ENCODE data around the gene LPCAT3. TPM values are rescaled to one million over a fixed set of nuclear protein-coding genes. Genes with fewer than 3 reads are reported as not detected.
"Not testable (repeated sequence)": the region's sequence is repeated elsewhere in the genome, so short reads cannot be mapped to it uniquely, and the experiment has no call there.

Gene LPCAT3
- total RNA-seq, 2 donors from 2014 or later, result 28.3 to 29.0 TPM

DNA sequence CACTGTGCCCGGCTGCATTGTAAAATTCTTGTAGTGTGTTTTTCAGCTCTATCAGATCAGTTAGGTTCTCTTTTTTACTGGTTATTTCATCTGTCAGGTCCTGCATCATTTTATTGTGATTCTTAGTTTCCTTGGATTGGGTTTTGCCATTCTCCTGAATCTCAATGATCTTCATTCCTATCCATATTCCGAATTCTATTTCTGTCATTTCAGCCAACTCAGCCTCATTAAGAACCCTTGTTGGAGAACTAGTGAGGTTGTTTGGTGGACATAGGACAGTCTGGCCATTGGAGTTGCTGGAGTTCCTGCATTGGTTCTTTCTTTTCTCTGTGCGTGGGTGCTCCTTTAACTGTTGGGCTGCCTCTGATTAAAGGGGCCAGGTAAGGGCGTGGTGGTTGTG, 36.6 kb upstream of the LPCAT3 start:
- no peaks in the 10 kb centered on the region for H3K4me1 Mint-ChIP-seq (ENCODE audit: low read depth)
- H3K27ac Mint-ChIP-seq, result no peak overlapping the region
- H3K36me3 Mint-ChIP-seq (ENCODE audit: insufficient read depth in 2 of 2), result no peaks in the 10 kb centered on the region
- DNase-seq, result no peak
- H3K4me3 Mint-ChIP-seq, result no peak overlapping the region
- H3K27me3 Mint-ChIP-seq (ENCODE audit: low read depth), result peaks cover 6% of the 10 kb centered on the region
- H3K9me3 Mint-ChIP-seq, result no peaks in the 10 kb centered on the region
- ATAC-seq (replicated peaks in 1 of 2), result no peak

DNA sequence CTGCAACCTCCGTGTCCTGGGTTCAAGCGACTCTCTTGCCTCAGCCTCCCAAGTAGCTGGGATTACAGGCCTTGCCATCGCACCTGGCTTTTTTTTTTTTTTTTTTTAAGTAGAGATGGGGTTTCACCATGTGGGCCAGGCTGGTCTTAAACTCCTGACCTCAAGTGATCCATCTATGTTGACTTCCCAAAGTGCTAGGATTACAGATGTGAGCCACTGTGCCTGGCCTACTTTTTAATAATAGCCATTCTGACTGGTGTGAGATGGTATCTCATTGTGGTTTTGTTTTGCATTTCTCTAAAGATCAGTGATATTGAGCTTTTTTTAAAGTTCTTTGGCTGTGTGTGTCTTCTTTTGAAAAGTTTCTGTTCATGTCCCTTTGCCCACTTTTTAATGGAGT, 31.7 kb upstream of the LPCAT3 start:
- not testable (repeated sequence) for H3K27ac Mint-ChIP-seq; H3K36me3 Mint-ChIP-seq (ENCODE audit: insufficient read depth in 2 of 2); H3K27me3 Mint-ChIP-seq (ENCODE audit: low read depth); ATAC-seq (replicated peaks in 1 of 2); H3K4me1 Mint-ChIP-seq (ENCODE audit: low read depth); H3K4me3 Mint-ChIP-seq; DNase-seq; H3K9me3 Mint-ChIP-seq

DNA sequence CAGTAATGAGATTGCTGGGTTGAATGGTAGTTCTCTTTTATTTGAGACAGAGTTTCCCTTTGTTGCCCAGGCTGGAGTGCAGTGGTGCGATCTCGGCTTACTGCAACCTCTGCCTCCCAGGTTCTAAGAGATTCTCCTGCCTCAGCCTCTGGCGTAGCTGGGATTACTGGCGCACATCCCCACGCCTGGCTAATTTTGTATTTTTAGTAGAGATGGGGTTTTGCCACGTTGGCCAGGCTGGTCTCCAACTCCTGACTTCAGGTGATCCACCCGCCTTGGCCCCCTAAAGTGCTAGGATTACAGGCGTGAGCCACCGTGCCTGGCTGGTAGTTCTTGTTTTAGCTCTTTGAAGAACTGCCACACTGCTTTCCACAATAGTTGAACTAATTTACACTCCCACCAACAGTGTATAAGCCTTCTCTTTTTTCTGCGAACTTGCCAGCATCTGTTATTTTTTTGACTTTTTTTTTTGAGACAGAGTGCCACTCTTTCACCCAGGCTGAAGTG, 31.2 kb upstream of the LPCAT3 start:
- ATAC-seq (replicated peaks in 1 of 2); DNase-seq; H3K36me3 Mint-ChIP-seq (ENCODE audit: insufficient read depth in 2 of 2); H3K4me3 Mint-ChIP-seq; H3K4me1 Mint-ChIP-seq (ENCODE audit: low read depth); H3K27me3 Mint-ChIP-seq (ENCODE audit: low read depth); H3K27ac Mint-ChIP-seq; H3K9me3 Mint-ChIP-seq: not testable (repeated sequence)

DNA sequence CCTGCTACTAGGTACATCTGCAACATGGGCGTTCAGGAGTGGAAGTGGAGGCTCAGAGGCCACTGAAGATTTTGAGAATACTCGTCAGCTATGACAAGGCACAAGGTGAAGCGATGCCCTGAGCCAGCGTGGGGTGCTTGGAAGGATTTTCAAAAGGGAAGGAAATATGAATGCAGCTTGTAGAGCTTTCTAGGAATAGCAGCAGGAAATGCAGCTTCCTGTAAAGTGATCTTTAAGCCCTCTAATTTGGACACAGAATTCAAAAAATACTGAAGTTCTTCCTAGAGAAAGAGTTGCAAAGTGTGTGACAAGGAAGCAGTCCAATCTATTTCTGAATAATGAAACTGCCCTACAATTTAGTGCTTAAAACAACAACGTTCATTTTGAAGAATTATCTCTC, 29.0 kb upstream of the LPCAT3 start:
- no peaks in the 10 kb centered on the region for H3K36me3 Mint-ChIP-seq (ENCODE audit: insufficient read depth in 2 of 2)
- no peaks in the 10 kb centered on the region for H3K9me3 Mint-ChIP-seq
- H3K4me1 Mint-ChIP-seq (ENCODE audit: low read depth), result no peaks in the 10 kb centered on the region
- no peak overlapping the region for H3K27ac Mint-ChIP-seq
- DNase-seq (no peak), ATAC-seq (replicated peaks in 1 of 2) (no peak)
- no peak overlapping the region for H3K4me3 Mint-ChIP-seq
- no peaks in the 10 kb centered on the region for H3K27me3 Mint-ChIP-seq (ENCODE audit: low read depth)

DNA sequence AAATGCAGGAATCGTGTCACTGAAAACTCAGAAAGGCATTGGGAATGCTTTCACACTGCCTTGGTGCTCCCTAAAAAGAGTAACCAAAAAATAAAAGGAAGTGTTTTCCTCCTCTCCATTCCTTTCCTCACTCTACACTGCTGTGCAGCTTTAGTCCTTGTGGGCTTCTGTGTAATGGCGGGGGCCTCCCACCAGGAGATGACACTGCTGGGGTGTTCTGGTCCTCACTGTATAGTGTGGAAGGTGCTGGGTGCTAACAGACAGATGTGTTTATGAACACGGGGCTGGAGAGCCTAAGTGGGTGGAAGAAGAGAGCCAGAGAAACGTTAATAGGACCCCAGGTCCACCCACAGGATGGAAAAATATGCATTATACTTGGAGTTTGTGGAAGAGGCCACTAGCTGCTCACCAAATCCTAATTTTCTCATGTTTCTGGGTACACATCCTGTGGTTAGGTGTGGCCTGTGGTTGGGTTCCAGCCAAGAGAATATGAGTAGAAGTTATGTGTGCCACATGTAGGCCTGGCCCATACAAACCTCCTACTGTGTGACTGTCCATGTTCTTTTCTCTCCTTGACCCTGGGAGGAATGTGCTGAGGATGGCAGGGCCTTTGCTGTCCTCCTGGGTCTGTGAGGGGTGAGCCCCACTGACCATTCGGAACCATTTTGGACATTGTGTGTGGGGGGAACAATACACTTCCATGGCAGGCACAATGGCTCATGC, 28.3 kb upstream of the LPCAT3 start:
- Mint-ChIP-seq H3K9me3 (no peaks in the 10 kb centered on the region), H3K4me1 (ENCODE audit: low read depth) (no peaks in the 10 kb centered on the region), H3K36me3 (ENCODE audit: insufficient read depth in 2 of 2) (no peaks in the 10 kb centered on the region), H3K27me3 (ENCODE audit: low read depth) (no peaks in the 10 kb centered on the region), H3K4me3 (no peak overlapping the region), H3K27ac (no peak overlapping the region)
- ATAC-seq (replicated peaks in 1 of 2), result no peak
- no peak for DNase-seq

DNA sequence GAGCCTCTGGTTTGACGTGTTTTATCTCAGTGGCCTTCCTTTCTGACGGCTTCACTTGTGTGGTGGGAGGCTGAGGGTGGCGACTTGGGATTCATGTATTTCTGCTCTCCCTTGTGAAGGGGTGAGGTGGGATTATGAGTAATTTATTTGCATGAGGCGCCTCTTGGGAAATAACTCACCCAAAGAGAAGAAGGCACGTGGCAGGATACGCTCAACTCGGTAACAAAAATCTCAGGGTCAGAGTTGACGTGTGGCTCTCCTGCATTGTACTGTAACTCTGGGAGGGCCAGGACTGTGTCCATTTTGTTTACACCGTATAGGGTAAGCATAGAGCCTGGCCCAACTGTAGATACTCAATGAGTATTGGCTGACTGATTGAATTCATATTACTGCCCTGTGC, 27.6 kb upstream of the LPCAT3 start:
- no peaks in the 10 kb centered on the region for H3K36me3 Mint-ChIP-seq (ENCODE audit: insufficient read depth in 2 of 2)
- H3K4me1 Mint-ChIP-seq (ENCODE audit: low read depth), result no peaks in the 10 kb centered on the region
- DNase-seq (no peak), ATAC-seq (replicated peaks in 1 of 2) (no peak)
- H3K9me3 Mint-ChIP-seq, result no peaks in the 10 kb centered on the region
- H3K4me3 Mint-ChIP-seq, result no peak overlapping the region
- no peak overlapping the region for H3K27ac Mint-ChIP-seq
- no peaks in the 10 kb centered on the region for H3K27me3 Mint-ChIP-seq (ENCODE audit: low read depth)

DNA sequence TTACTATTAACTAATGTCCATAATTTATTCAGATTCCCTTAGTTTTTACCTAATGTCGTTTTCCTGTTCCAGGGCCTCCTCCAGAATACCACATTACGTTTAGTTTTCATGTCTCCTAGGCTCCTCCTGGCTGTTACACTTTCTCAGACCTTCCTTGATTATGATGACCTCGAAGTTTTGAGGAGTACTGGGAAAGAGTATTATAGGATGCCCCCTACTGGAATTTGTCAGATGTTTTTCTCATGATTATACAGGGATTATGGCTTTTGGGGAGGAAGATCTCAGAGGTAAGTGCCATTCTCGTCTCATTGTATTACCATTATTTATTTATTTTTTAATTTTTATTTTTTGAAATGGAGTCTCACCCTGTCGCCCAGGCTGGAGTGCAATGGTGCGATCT, 24.6 kb upstream of the LPCAT3 start:
- no peaks in the 10 kb centered on the region for H3K27me3 Mint-ChIP-seq (ENCODE audit: low read depth)
- no peaks in the 10 kb centered on the region for H3K4me1 Mint-ChIP-seq (ENCODE audit: low read depth)
- H3K36me3 Mint-ChIP-seq (ENCODE audit: insufficient read depth in 2 of 2), result no peaks in the 10 kb centered on the region

DNA sequence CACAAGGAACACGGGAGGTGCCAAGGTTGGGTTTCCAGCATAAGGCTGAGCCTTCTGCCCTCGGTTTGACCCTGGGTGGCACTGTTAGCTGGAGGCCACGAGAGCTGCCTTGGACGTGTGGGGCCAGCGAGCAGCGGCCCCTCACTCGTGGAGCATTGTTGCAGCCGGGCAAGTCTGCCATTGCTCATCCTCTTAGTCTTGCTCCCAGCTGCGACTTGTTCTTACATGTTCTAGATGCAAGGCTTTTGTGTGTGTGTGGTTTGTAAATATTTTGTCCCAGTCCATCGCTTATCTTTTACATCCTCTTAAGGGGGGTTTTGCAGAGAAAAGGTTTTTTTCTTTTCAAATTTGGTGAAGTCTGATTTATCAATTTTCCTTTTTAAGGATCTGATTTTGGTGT, 21.1 kb upstream of the LPCAT3 start:
- peaks cover 6% of the 10 kb centered on the region for H3K4me1 Mint-ChIP-seq (ENCODE audit: low read depth)
- no peak overlapping the region for H3K27ac Mint-ChIP-seq
- DNase-seq (no peak), ATAC-seq (replicated peaks in 1 of 2) (no peak)
- no peaks in the 10 kb centered on the region for H3K36me3 Mint-ChIP-seq (ENCODE audit: insufficient read depth in 2 of 2)
- no peaks in the 10 kb centered on the region for H3K27me3 Mint-ChIP-seq (ENCODE audit: low read depth)
- no peak overlapping the region for H3K4me3 Mint-ChIP-seq
- no peaks in the 10 kb centered on the region for H3K9me3 Mint-ChIP-seq

More for the DNA sequence above, 24.6 kb upstream of the LPCAT3 start:
- Mint-ChIP-seq H3K4me3 (no peak overlapping the region), H3K27ac (no peak overlapping the region), H3K9me3 (no peaks in the 10 kb centered on the region)
- no peak for ATAC-seq (replicated peaks in 1 of 2)
- no peak for DNase-seq

DNA sequence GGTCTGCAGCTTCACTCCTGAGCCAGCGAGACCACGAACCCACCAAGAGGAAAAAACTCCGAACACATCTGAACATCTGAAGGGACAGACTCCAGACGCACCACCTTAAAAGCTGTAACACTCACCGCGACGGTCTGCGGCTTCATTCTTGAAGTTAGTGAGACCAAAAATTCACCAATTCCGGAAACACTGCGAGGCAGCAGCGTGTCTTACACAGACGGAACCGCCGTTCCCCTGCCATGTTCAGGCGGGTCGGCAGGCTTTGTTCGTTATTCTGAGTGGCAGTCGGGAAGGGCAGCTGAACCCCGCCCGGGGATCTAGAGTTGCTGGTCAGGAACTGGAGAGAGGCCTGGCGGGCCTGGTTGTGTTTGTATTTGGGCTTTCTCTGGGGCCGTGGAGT, 20.3 kb upstream of the LPCAT3 start:
- Mint-ChIP-seq H3K4me1 (ENCODE audit: low read depth) (peaks cover 6% of the 10 kb centered on the region), H3K36me3 (ENCODE audit: insufficient read depth in 2 of 2) (no peaks in the 10 kb centered on the region), H3K27ac (no peak overlapping the region), H3K27me3 (ENCODE audit: low read depth) (no peaks in the 10 kb centered on the region), H3K4me3 (no peak overlapping the region), H3K9me3 (no peaks in the 10 kb centered on the region)
- no peak for ATAC-seq (replicated peaks in 1 of 2)
- no peak for DNase-seq

DNA sequence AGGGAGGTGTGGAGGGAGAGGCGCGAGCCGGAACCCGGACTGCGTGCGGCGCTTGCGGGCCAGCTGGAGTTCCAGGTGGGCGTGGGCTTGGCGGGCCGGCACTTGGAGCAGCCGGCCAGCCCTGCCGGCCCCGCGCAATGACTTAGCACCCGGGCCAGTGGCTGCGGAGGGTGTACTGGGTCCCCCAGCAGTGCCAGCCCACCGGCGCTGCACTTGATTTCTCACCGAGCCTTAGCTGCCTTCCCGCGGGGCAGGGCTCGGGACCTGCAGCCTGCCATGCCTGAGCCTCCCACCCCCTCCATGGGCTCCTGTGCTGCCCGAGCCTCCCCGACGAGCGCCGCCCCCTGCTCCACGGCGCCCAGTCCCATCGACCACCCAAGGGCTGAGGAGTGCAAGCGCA, 19.1 kb upstream of the LPCAT3 start:
- H3K4me3 Mint-ChIP-seq; ATAC-seq (replicated peaks in 1 of 2); H3K4me1 Mint-ChIP-seq (ENCODE audit: low read depth); H3K36me3 Mint-ChIP-seq (ENCODE audit: insufficient read depth in 2 of 2); H3K27me3 Mint-ChIP-seq (ENCODE audit: low read depth); DNase-seq; H3K27ac Mint-ChIP-seq; H3K9me3 Mint-ChIP-seq: not testable (repeated sequence)

DNA sequence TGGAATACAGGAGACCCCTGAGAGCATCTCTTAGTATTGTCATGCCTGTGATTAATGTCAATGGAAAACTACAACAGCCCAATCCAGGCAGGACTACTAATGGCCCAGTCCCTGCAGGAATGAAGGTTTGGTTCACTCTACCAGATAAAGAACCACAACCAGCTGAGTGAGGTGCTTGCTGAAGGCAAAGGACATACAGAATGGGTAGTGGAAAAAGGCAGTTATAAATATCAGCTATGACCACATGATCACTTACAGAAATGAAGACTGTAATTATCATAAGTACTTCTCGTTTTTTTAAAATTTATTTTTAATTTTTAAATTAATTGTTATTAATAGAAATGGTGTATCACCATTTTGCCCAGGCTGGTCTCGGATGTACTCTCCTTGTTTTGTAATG, 17.2 kb upstream of the LPCAT3 start:
- Mint-ChIP-seq H3K27me3 (ENCODE audit: low read depth) (no peaks in the 10 kb centered on the region), H3K4me1 (ENCODE audit: low read depth) (peaks cover 6% of the 10 kb centered on the region), H3K27ac (no peak overlapping the region), H3K4me3 (no peak overlapping the region), H3K36me3 (ENCODE audit: insufficient read depth in 2 of 2) (no peaks in the 10 kb centered on the region), H3K9me3 (no peaks in the 10 kb centered on the region)
- DNase-seq (no peak), ATAC-seq (replicated peaks in 1 of 2) (no peak)

DNA sequence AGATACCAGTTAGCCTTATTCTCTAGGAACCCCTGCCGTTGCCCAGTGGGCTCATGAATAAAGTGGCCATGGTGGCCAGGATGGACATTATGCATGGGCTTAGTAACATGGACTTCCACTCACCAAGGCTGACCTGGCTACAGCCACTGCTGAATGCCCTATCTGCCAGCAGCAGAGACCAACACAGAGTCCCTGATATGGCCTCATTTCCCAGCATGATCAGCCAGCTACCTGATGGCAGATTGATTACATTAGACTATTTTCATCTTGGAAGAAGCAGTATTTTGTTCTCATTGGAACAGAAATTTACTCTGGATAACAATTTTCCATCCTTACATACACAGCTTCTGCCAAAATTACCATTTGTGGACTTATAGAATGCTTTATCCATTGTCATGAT, 16.2 kb upstream of the LPCAT3 start:
- no peaks in the 10 kb centered on the region for H3K36me3 Mint-ChIP-seq (ENCODE audit: insufficient read depth in 2 of 2)
- peaks cover 6% of the 10 kb centered on the region for H3K4me1 Mint-ChIP-seq (ENCODE audit: low read depth)

DNA sequence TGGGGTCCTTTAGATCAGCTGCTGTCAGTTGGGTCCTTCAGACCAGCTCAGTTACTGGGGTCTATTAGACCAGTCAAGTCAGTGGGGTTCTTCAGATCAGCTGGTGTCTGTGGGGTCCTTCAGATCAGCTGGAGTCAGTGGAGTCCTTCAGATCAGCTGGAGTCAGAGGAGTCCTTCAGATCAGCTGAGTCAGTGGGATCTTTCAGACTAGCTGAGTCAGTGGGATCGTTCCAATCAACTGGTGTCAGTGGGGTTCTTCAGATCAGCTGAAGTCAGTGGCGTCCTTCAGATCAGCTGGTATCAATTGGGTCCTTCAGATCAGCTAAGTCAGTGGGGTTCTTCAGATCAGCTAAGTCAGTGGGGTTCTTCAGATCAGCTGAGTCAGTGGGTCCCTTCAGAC, 14.7 kb upstream of the LPCAT3 start:
- Mint-ChIP-seq H3K27ac (no peak overlapping the region), H3K36me3 (ENCODE audit: insufficient read depth in 2 of 2) (no peaks in the 10 kb centered on the region), H3K4me1 (ENCODE audit: low read depth) (peaks cover 6% of the 10 kb centered on the region), H3K4me3 (no peak overlapping the region), H3K27me3 (ENCODE audit: low read depth) (no peaks in the 10 kb centered on the region), H3K9me3 (no peaks in the 10 kb centered on the region)
- DNase-seq, result no peak
- no peak for ATAC-seq (replicated peaks in 1 of 2)

More for the DNA sequence above, 16.2 kb upstream of the LPCAT3 start:
- DNase-seq, result no peak
- H3K27ac Mint-ChIP-seq, result no peak overlapping the region
- ATAC-seq (replicated peaks in 1 of 2), result no peak
- no peaks in the 10 kb centered on the region for H3K9me3 Mint-ChIP-seq
- no peaks in the 10 kb centered on the region for H3K27me3 Mint-ChIP-seq (ENCODE audit: low read depth)
- no peak overlapping the region for H3K4me3 Mint-ChIP-seq

DNA sequence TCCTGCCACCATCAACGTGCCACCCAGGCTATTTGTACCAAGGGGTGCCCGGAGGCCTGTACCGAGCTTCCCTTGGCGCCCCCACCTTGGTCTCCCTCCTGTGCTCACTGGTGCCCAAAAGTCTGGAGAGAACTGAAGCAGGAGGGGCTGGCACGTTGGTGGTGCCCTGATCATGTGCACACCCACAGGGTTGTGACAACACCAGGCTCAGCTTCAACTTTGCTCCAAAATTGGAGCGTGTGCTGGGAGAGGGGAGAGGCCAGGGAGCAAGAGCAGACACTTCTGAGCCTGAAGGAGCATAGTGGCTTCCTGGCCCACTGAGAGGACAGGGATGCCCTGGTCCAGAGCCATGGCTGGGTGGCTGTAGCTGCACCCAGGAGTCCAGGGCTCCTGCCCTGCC, 13.0 kb upstream of the LPCAT3 start:
- H3K4me1 Mint-ChIP-seq (ENCODE audit: low read depth), result no peaks in the 10 kb centered on the region
- no peaks in the 10 kb centered on the region for H3K9me3 Mint-ChIP-seq
- no peaks in the 10 kb centered on the region for H3K36me3 Mint-ChIP-seq (ENCODE audit: insufficient read depth in 2 of 2)
- H3K27me3 Mint-ChIP-seq (ENCODE audit: low read depth), result no peaks in the 10 kb centered on the region
- ATAC-seq (replicated peaks in 1 of 2) (no peak), DNase-seq (no peak)
- H3K27ac Mint-ChIP-seq, result no peak overlapping the region
- no peak overlapping the region for H3K4me3 Mint-ChIP-seq

Data from activated T-cell treated with anti-CD3 and anti-CD28 coated beads, Interleukin-2, amount 50 U/mL, for 72 hours (primary cell).